Vagina (tissue), 2 donors: ENCODE measurements around the gene ZFY.

ENCODE experiments used
- POLR2AphosphoS5 ChIP-seq, 2 donors: sonication (generic); formaldehyde crosslinking; IDR thresholded peaks; one replicate each; pipeline ENCODE4 v1.9.0; 2017; ENCODE audit warnings: antibody characterized with exemption in 2 of 2, mild to moderate bottlenecking in 2 of 2, low read depth in 1 of 2; ENCODE audit not compliant: insufficient read depth in 1 of 2
- TF ChIP-seq, protein P1 (sequence below), 3 experiments: fragments of 450-650 bp in 2 of 3; fragments of 200-600 bp in 1 of 3; sonication (generic) in 1 of 3; IDR thresholded peaks; one replicate each; pipeline ENCODE4 v1.5.1; 2017 to 2019; ENCODE audit warnings: antibody characterized with exemption in 3 of 3, mild to moderate bottlenecking in 2 of 3, moderate library complexity in 2 of 3

DNA sequence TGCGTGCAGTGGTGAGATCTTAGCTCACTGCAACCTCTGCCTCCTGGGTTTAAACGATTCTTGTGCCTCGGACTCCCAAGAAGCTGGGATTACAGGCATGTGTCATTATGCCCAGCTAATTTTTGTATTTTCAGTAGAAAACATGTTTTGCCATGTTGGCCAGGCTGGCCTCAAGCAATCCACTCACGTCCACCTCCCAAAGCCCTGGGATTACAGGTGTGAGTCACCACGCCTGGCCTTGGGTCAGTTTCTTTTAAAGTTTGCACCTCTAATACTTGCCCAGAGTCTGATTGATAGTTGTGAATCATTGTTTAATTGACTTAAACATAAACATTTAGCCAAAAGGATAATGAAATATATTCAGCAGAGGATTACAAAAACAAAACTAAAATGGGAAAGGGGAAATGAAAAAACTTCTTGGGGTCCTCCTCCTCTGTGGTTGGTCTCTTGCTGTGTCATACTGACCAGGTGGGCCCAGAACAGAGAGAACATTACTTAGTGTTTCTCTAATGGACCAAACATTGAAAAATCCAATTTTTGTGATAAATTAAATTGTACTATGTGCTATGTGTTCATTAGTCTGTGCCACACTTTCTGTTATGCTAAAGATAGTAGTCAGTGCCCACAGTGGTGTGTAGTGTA is 38.0 kb downstream of the ZFY start:
- TF ChIP-seq, protein P1, sequence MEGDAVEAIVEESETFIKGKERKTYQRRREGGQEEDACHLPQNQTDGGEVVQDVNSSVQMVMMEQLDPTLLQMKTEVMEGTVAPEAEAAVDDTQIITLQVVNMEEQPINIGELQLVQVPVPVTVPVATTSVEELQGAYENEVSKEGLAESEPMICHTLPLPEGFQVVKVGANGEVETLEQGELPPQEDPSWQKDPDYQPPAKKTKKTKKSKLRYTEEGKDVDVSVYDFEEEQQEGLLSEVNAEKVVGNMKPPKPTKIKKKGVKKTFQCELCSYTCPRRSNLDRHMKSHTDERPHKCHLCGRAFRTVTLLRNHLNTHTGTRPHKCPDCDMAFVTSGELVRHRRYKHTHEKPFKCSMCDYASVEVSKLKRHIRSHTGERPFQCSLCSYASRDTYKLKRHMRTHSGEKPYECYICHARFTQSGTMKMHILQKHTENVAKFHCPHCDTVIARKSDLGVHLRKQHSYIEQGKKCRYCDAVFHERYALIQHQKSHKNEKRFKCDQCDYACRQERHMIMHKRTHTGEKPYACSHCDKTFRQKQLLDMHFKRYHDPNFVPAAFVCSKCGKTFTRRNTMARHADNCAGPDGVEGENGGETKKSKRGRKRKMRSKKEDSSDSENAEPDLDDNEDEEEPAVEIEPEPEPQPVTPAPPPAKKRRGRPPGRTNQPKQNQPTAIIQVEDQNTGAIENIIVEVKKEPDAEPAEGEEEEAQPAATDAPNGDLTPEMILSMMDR (IDR thresholded peaks at IDR 0.05) = no peak
- TF ChIP-seq POLR2AphosphoS5 (IDR thresholded peaks at IDR 0.05; ENCODE audit: insufficient read depth in 1 of 2, low read depth in 1 of 2) = no peak
